Posterior cingulate gyrus (tissue), 11 donors: ENCODE data around the gene QSOX1.

ENCODE experiments used
- DNase-seq, 10 donors: peaks; one replicate each; pipeline versions ENCODE4 v3.0.0 to v3.0.0-alpha.2; 2020 to 2021; ENCODE audit warnings: mixed read lengths in 3 of 10
- intact Hi-C: fragments of 100-400 bp; cut with DNase I; formaldehyde crosslinking; loops from one replicate; pipeline ENCODE4 v1.15.1; 2023

The QSOX1 gene

GRCh38 chr1:180229483-180230415, 75.1 kb downstream of the QSOX1 start, which contains the start of gene LHX4:
Gene LHX4, plus strand, starts transcription at chr1:180230264. Its CDS starts 266 bp downstream, at chr1:180230530.
- intact Hi-C loops: no loop called here
- DNase-seq: peak in 2 of 10 donors; percentile 49 to 78

- DNase-seq: peak in 1 of 10 donors; percentile 46
- intact Hi-C loops: no loop called here
Measured at GRCh38 chr1:180230416-180230790, 75.7 kb downstream of the QSOX1 start.

GRCh38 chr1:180230791-180231505, 76.3 kb downstream of the QSOX1 start:
- intact Hi-C loops: no loop called here
- peak in 3 of 10 donors; percentile 6 to 79 (median 76) for DNase-seq

- DNase-seq: peak in 2 of 10 donors; percentile 31 to 47
- intact Hi-C loops: no loop called here
Measured at GRCh38 chr1:180231506-180231921, 76.8 kb downstream of the QSOX1 start.

- peak in 2 of 10 donors; percentile 15 to 28 for DNase-seq
- intact Hi-C loops: no loop called here
Measured at GRCh38 chr1:180231936-180232335, 77.3 kb downstream of the QSOX1 start.

GRCh38 chr1:180232521-180233043, 77.9 kb downstream of the QSOX1 start:
- intact Hi-C loops: no loop called here
- DNase-seq: peak in 2 of 10 donors; percentile 14 to 61

- intact Hi-C loops: no loop called here
- DNase-seq: peak in 2 of 10 donors; percentile 47 to 71
Measured at GRCh38 chr1:180233191-180234011, 78.7 kb downstream of the QSOX1 start.

GRCh38 chr1:180234369-180235076, 79.9 kb downstream of the QSOX1 start:
- peak in 2 of 10 donors; percentile 64 to 71 for DNase-seq
- intact Hi-C loops: no loop called here

- intact Hi-C loops: no loop called here
- peak in 2 of 10 donors; percentile 57 to 62 for DNase-seq
Measured at GRCh38 chr1:180235077-180235501, 80.4 kb downstream of the QSOX1 start.

GRCh38 chr1:180235502-180236239, 81.0 kb downstream of the QSOX1 start:
- DNase-seq: peak in 2 of 10 donors; percentile 9 to 56

GRCh38 chr1:180236698-180237509, 82.2 kb downstream of the QSOX1 start:
- intact Hi-C loops: no loop called here
- DNase-seq: peak in 2 of 10 donors; percentile 11 to 33

More at GRCh38 chr1:180235502-180236239, 81.0 kb downstream of the QSOX1 start:
- intact Hi-C loops: no loop called here

- intact Hi-C loops: no loop called here
- no peak for DNase-seq
Measured at GRCh38 chr1:180237869-180238476, 83.3 kb downstream of the QSOX1 start.

- intact Hi-C loops: no loop called here
- DNase-seq: peak in 1 of 10 donors; percentile 52
Measured at GRCh38 chr1:180238675-180239074, 84.0 kb downstream of the QSOX1 start.

- intact Hi-C loops: no loop called here
Measured at GRCh38 chr1:180239145-180240096, 84.8 kb downstream of the QSOX1 start.

GRCh38 chr1:180241716-180242544, 87.3 kb downstream of the QSOX1 start:
- intact Hi-C loops: no loop called here
- peak in 2 of 10 donors; percentile 6 to 40 for DNase-seq

More at GRCh38 chr1:180239145-180240096, 84.8 kb downstream of the QSOX1 start:
- peak in 1 of 10 donors; percentile 25 for DNase-seq
